Neural cell (in vitro differentiated cells): ENCODE data around the gene GANC. TPM values are rescaled to one million over a fixed set of nuclear protein-coding genes. Genes with fewer than 3 reads are reported as not detected.

ENCODE experiments used
- H2AFZ ChIP-seq: fragments of 200-600, 300-800 bp; sonication (generic), shearing (Covaris generic); 2 replicates; pipeline ENCODE4 v1.6.0; 2014; ENCODE audit warnings: low read depth, mild to moderate bottlenecking, antibody characterized with exemption, low read length, moderate library complexity
- H3F3A ChIP-seq: fragments of 200-600 bp; shearing (Covaris generic); 2 replicates; pipeline ENCODE4 v1.6.1; 2016; ENCODE audit warnings: mild to moderate bottlenecking, moderate library complexity, mixed read lengths, antibody characterized with exemption, low read length; ENCODE audit not compliant: insufficient read depth, poor library complexity, severe bottlenecking
- H3K27ac ChIP-seq: fragments of 200-600, 300-800 bp; sonication (generic), shearing (Covaris generic); 2 replicates; pipeline ENCODE4 v1.5.1; 2014; ENCODE audit warnings: mild to moderate bottlenecking, low read length, moderate library complexity
- H3K27me3 ChIP-seq: fragments of 300-800, 200-600 bp; sonication (generic), shearing (Covaris generic); 2 replicates; pipeline ENCODE4 v1.6.0; 2014; ENCODE audit warnings: mild to moderate bottlenecking, low read depth, low read length, moderate library complexity; ENCODE audit not compliant: insufficient read depth
- H3K36me3 ChIP-seq: fragments of 300-800, 200-600 bp; sonication (generic), shearing (Covaris generic); 2 replicates; pipeline ENCODE4 v1.5.1; 2014; ENCODE audit warnings: mild to moderate bottlenecking, antibody characterized with exemption, low read length, moderate library complexity; ENCODE audit not compliant: insufficient read depth
- H3K4me2 ChIP-seq: fragments of 300-800, 200-600 bp; sonication (generic), shearing (Covaris generic); 2 replicates; pipeline ENCODE4 v1.6.0; 2014; ENCODE audit warnings: mild to moderate bottlenecking, low read length
- H3K4me3 ChIP-seq: fragments of 300-800, 200-600 bp; sonication (generic), shearing (Covaris generic); 2 replicates; pipeline ENCODE4 v1.5.1; 2014; ENCODE audit warnings: mild to moderate bottlenecking, low read length, moderate library complexity
- H3K79me2 ChIP-seq: fragments of 200-600 bp; shearing (Covaris generic); replicated peaks from 2 replicates; pipeline ENCODE4 v1.6.0; 2014; ENCODE audit warnings: mild to moderate bottlenecking, low read length, moderate library complexity; ENCODE audit not compliant: insufficient read depth
- H3K9ac ChIP-seq: fragments of 300-800, 200-600 bp; sonication (generic), shearing (Covaris generic); 2 replicates; pipeline ENCODE4 v1.6.1; 2016; ENCODE audit warnings: mild to moderate bottlenecking, low read length, mixed read lengths
- H3K9me2 ChIP-seq: fragments of 200-600 bp; shearing (Covaris generic); 2 replicates; pipeline ENCODE4 v1.6.1; 2016; ENCODE audit warnings: mild to moderate bottlenecking, low read length, mixed read lengths; ENCODE audit not compliant: insufficient read depth
- H3K9me3 ChIP-seq: fragments of 200-600, 300-800 bp; sonication (generic), shearing (Covaris generic); 2 replicates; pipeline ENCODE4 v1.6.1; 2016; ENCODE audit warnings: mild to moderate bottlenecking, mixed run types, low read length, moderate library complexity, mixed read lengths
- H4K20me1 ChIP-seq: fragments of 200-600 bp; shearing (Covaris generic); 2 replicates; pipeline ENCODE4 v1.6.1; 2016; ENCODE audit warnings: mild to moderate bottlenecking, mixed run types; ENCODE audit not compliant: insufficient read depth
- CTCF ChIP-seq: fragments of 450-650 bp; IDR thresholded peaks from 2 replicates; pipeline ENCODE4 v1.5.1; 2014; ENCODE audit warnings: antibody characterized with exemption, mild to moderate bottlenecking, moderate library complexity; ENCODE audit not compliant: poor library complexity, severe bottlenecking
- EP300 ChIP-seq: fragments of 450-650 bp; conservative IDR thresholded peaks from 2 replicates; pipeline ENCODE4 v1.6.1; 2014; ENCODE audit warnings: antibody characterized with exemption, mild to moderate bottlenecking, moderate library complexity; ENCODE audit not compliant: poor library complexity, severe bottlenecking
- EZH2 ChIP-seq: fragments of 200-600, 300-800 bp; shearing (Covaris generic), sonication (generic); IDR thresholded peaks from 2 replicates; pipeline ENCODE4 v1.6.1; 2014; ENCODE audit warnings: antibody characterized with exemption, low read length, borderline replicate concordance, mild to moderate bottlenecking; ENCODE audit not compliant: insufficient read depth, poor library complexity, severe bottlenecking
- MXI1 ChIP-seq: fragments of 450-650 bp; conservative IDR thresholded peaks from 2 replicates; pipeline ENCODE4 v1.6.1; 2014; ENCODE audit warnings: antibody characterized with exemption, mild to moderate bottlenecking; ENCODE audit not compliant: poor library complexity, severe bottlenecking
- POLR2AphosphoS5 ChIP-seq: IDR thresholded peaks from 2 replicates; pipeline ENCODE4 v1.6.1; 2012
- RAD21 ChIP-seq: fragments of 450-650 bp; conservative IDR thresholded peaks from 2 replicates; pipeline ENCODE4 v1.6.1; 2014; ENCODE audit warnings: antibody characterized with exemption, mild to moderate bottlenecking, moderate library complexity
- REST ChIP-seq: IDR thresholded peaks from 2 replicates; pipeline ENCODE4 v1.6.1; 2012; ENCODE audit warnings: borderline replicate concordance
- SMC3 ChIP-seq: fragments of 450-650 bp; conservative IDR thresholded peaks from 2 replicates; pipeline ENCODE4 v1.6.1; 2014; ENCODE audit warnings: antibody characterized with exemption, mild to moderate bottlenecking, moderate library complexity; ENCODE audit not compliant: poor library complexity
- TAF1 ChIP-seq: IDR thresholded peaks from 2 replicates; pipeline ENCODE4 v1.6.1; 2012; ENCODE audit warnings: low read depth
- polyA minus RNA-seq: library from RNA; depleted of rRNA, polyadenylated mRNA; stranded (reverse); fragments of >200 nt; gene quantifications from 2 replicates; pipeline ENCODE4 v1.2.3, GENCODE V29; 2014
- polyA plus RNA-seq: library from polyadenylated mRNA; depleted of rRNA; stranded (reverse); fragments of >200 nt; gene quantifications from 2 replicates; pipeline ENCODE4 v1.2.3, GENCODE V29; 2014

Gene GANC
- polyA plus RNA-seq (5.3 and 6.0 TPM in 2 replicates), polyA minus RNA-seq (8.9 and 11.0 TPM in 2 replicates)

- Histone ChIP-seq H3F3A (no peaks in the 10 kb centered on the region), H3K79me2 (peaks cover 37% of the 10 kb centered on the region), H3K36me3 (no peaks in the 10 kb centered on the region), H4K20me1 (no peaks in the 10 kb centered on the region), H3K9ac (peak within 1 kb of the TSS; percentile 86), H3K9me3 (no peaks in the 10 kb centered on the region), H3K27me3 (no peaks in the 10 kb centered on the region), H3K4me2 (peak within 1 kb of the TSS; percentile 91), H3K9me2 (no peaks in the 10 kb centered on the region), H3K27ac (peak within 1 kb of the TSS; percentile 89), H2AFZ (peak within 1 kb of the TSS; percentile 96), H3K4me3 (peak within 1 kb of the TSS; percentile 84)
- TF ChIP-seq MXI1 = peak; percentile 97
- peak; percentile 89 for TF ChIP-seq TAF1
- no peak for TF ChIP-seq CTCF
- TF ChIP-seq RAD21 = peak; percentile 19
- TF ChIP-seq REST = peak; percentile 81
- peak; percentile 20 for TF ChIP-seq SMC3
- TF ChIP-seq POLR2AphosphoS5 = peak; percentile 97
- peak; percentile 64 for TF ChIP-seq EP300
- no peak for TF ChIP-seq EZH2
Observed at GRCh38 chr15:42272939-42273899, at the start of gene GANC, which contains the start of gene TMEM87A. Gene GANC, plus strand, starts transcription at chr15:42273201. Its CDS starts 1,281 bp downstream, at chr15:42274482. Gene TMEM87A, minus strand, starts transcription at chr15:42273433. Its CDS starts 35 bp downstream, at chr15:42273398.

- no peaks in the 10 kb centered on the region for H3K79me2 ChIP-seq
- no peaks in the 10 kb centered on the region for H4K20me1 ChIP-seq
- H3K4me3 ChIP-seq = no peak overlapping the region
- H3K36me3 ChIP-seq = peaks cover 21% of the 10 kb centered on the region
- no peaks in the 10 kb centered on the region for H3K9me3 ChIP-seq
- no peaks in the 10 kb centered on the region for H3K9me2 ChIP-seq
- H3K9ac ChIP-seq = no peak overlapping the region
- H3K27me3 ChIP-seq = no peaks in the 10 kb centered on the region
- no peak overlapping the region for H2AFZ ChIP-seq
- H3K4me2 ChIP-seq = no peak overlapping the region
- TF ChIP-seq TAF1 (no peak), CTCF (no peak), EZH2 (no peak), MXI1 (no peak), RAD21 (no peak), POLR2AphosphoS5 (no peak), EP300 (no peak)
- H3F3A ChIP-seq = no peaks in the 10 kb centered on the region
- no peak overlapping the region for H3K27ac ChIP-seq
Observed at GRCh38 chr15:42226648-42227047, 46.4 kb upstream of the GANC start.
